IPS-18c (cell line): Measurements from ENCODE around the gene XXYLT1.
"Not testable (repeated sequence)": the region's sequence is repeated elsewhere in the genome, so short reads cannot be mapped to it uniquely, and the experiment has no call there.

Experiments
- H3K4me3 ChIP-seq: 2 replicates; pipeline ENCODE4 v1.7.0; 2013; ENCODE audit warnings: low read depth, mild to moderate bottlenecking, low read length, moderate library complexity; ENCODE audit not compliant: insufficient read depth
- H3K9me3 ChIP-seq: one replicate; pipeline ENCODE4 v1.6.1; 2013; ENCODE audit warnings: mild to moderate bottlenecking, low read length, moderate library complexity; ENCODE audit not compliant: control insufficient read depth, insufficient read depth

XXYLT1 gene

DNA sequence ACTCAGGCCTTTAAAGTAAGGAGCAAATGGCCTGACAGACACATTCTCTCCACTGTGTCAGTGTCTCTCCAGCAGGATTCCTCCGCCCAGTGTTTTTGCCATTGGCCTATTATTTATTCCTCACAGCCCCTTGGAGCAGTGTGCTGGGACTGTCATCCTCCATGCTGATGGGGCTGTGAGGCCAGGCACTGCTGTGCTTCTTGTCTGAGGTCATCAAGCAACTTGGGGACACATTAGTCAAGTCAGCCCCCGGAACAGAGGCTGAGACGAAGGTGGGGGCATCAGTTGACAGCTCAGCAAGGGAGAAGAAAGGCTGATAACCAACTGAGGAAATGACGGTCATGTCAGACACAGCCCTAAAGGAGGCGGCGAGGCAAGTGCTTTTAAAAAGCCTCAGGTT is 67.4 kb downstream of the XXYLT1 start:
- H3K9me3 ChIP-seq: no peaks in the 10 kb centered on the region
- no peak overlapping the region for H3K4me3 ChIP-seq

DNA sequence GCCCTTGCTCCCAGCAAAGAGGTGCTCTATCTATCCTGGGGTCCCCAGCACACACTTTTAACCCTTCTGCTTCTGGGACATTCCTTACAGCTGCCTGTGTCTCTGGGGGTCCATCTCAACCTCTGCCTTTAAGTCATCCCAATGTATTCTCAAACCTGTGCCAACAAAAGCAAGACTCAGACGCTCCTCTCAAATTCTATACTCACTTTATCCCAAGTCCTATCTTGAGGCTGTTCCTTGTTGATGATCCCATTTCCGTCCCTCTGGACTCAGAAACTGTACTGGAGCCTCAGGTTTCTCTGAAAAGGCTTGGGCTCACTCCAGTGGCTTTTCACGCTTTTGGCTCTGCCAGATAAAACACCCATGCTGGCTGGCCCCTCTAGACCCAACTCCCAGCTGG is 69.7 kb downstream of the XXYLT1 start:
- no peaks in the 10 kb centered on the region for H3K9me3 ChIP-seq

GRCh38 chr3:195200010-195200822 is 70.7 kb downstream of the XXYLT1 start:
- Histone ChIP-seq H3K4me3 (no peak overlapping the region), H3K9me3 (no peaks in the 10 kb centered on the region)

More for the DNA sequence above, 69.7 kb downstream of the XXYLT1 start:
- no peak overlapping the region for H3K4me3 ChIP-seq

- Histone ChIP-seq H3K4me3 (no peak overlapping the region), H3K9me3 (no peaks in the 10 kb centered on the region)
These were observed 72.3 kb downstream of the XXYLT1 start for GRCh38 chr3:195198426-195199346.

- no peak overlapping the region for H3K4me3 ChIP-seq
- no peaks in the 10 kb centered on the region for H3K9me3 ChIP-seq
These were observed 73.1 kb downstream of the XXYLT1 start for GRCh38 chr3:195197765-195198425.

DNA sequence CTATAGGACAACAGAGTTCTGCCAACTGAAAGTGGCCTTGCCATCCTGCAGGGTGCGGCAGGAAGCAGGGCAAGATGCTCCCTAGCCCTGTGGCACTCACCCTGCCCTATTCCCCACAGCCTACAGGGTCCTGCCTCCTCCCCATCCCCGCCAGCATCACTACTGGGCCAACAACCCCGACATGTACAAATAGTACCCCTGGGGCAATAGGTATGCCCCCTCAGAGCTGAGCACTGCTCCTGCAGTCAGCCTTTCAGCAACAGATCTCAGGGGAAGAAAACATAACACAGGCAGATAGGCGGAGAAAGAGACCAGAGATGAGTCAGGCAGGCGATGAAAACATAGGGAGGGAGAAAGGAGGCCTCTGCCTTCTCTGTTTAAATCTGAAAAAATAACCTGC is 74.7 kb downstream of the XXYLT1 start:
- Histone ChIP-seq H3K4me3 (no peak overlapping the region), H3K9me3 (no peaks in the 10 kb centered on the region)

DNA sequence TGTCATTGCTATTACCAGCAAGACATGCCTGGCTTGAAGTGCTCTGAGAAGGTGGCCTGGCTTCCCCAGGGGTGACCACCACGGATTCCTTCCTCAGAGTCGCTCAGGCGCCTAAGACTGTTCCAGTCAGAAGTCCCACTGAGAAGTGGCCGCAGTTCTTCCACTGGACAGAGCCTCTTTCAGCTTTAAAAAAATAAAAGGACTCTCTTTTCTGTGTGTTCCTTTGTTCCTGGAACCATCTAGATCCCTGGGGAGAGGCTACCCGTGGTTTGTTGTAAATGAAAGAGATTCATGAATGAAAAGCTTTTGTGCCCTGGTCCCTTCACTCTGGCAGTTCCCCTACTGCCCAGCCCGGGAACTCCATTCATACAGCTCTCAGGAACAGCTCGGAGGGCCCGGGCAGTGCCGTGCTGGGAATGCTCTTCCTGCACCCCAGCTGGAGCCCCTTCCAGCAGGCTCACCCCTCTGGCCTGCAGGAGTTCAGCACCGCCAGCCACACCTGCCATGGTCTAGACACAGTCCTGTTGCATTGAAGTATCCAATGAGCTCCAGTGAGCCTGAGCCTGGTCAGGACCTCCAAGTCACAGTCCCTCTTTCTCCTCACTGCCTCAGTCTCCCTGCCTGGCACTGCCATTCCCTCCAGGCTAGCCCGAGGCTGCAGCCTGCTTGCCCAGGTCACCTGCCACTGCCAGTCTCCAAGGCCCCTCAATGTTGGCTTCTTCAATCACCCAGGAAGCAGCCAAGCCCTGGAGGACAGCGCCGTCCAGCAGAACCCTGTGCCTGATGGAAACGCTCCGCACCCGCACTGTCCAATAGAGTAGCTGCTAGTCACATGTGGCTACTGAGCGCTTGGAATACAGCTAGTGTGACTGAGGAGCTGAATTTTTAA is 75.4 kb downstream of the XXYLT1 start:
- H3K4me3 ChIP-seq: no peak overlapping the region

DNA sequence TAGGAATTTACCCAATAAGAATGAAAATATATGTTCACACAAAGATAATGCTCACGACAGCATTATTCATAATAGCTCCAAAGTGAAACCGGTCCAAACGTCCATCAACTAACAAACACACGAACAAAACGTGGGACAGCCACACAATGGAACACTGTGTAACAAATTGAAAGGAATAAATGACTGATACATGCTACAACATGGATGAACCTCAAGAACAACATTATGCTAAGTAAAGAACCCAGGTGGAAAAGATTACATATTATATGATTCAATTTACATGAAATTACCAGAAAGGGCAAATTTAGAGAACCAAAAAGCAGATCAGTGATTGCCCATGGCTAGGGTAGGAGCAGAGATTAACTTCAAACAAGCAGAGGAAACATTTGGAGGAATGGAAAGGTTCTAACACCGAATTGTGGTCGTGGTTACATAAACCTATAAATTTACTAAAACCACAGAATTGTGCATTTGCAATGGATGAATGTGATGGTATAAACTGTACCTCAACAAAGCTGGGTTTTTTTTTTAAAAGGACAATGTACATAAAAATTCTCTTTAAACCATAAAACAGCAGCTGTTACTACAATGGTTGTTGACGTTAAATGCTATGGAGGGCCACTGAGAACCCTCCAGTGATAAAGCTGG is 76.3 kb downstream of the XXYLT1 start:
- H3K9me3 ChIP-seq: no peaks in the 10 kb centered on the region
- no peak overlapping the region for H3K4me3 ChIP-seq

More for the DNA sequence above, 75.4 kb downstream of the XXYLT1 start:
- no peaks in the 10 kb centered on the region for H3K9me3 ChIP-seq

GRCh38 chr3:195191580-195191979 is 79.4 kb downstream of the XXYLT1 start:
- Histone ChIP-seq H3K9me3 (no peaks in the 10 kb centered on the region), H3K4me3 (no peak overlapping the region)

GRCh38 chr3:195189821-195190220 is 81.1 kb downstream of the XXYLT1 start:
- Histone ChIP-seq H3K4me3 (no peak overlapping the region), H3K9me3 (no peaks in the 10 kb centered on the region)

DNA sequence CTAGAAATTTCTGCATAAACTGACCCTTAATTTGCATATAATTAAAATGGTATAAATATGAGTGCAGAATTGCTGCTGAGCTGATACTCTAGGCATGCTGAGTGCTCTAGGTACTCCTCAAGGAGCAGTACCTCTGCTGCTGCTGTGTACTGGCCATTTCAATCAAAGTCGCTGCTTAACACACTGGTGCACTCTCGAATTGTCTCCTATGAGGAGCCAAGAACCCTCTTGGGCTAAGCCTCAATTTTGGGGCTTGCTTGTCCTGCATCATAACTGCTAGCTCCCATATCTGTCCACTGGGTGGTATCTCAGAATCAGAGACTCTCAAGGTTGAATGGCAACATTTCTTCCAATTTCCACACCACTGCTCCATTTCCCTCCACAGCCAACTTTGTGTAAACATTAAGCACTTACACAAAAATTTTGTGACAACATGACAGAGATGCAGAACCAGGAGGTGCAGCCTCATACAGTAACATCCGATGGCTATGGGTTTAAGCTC is 82.5 kb downstream of the XXYLT1 start:
- Histone ChIP-seq H3K9me3 (no peaks in the 10 kb centered on the region), H3K4me3 (no peak overlapping the region)

GRCh38 chr3:195187609-195188425 is 83.1 kb downstream of the XXYLT1 start:
- H3K4me3 ChIP-seq: no peak overlapping the region
- no peaks in the 10 kb centered on the region for H3K9me3 ChIP-seq

DNA sequence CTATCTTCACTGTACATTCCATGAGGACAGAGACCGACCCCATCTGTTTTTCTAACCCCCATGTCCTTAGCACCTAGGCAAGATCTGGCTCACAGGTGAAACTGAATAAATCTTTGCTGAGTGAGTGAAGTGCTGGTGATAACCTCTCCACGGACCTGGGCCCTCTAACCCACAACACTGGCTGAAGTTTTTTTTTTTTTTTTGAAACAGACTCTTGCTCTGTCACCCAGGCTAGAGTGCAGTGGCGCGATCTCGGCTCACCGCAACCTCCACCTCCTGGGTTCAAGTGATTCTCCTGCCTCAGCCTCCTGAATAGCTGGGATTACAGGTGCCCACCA is 84.3 kb downstream of the XXYLT1 start:
- not testable (repeated sequence) for H3K9me3 ChIP-seq, H3K4me3 ChIP-seq

DNA sequence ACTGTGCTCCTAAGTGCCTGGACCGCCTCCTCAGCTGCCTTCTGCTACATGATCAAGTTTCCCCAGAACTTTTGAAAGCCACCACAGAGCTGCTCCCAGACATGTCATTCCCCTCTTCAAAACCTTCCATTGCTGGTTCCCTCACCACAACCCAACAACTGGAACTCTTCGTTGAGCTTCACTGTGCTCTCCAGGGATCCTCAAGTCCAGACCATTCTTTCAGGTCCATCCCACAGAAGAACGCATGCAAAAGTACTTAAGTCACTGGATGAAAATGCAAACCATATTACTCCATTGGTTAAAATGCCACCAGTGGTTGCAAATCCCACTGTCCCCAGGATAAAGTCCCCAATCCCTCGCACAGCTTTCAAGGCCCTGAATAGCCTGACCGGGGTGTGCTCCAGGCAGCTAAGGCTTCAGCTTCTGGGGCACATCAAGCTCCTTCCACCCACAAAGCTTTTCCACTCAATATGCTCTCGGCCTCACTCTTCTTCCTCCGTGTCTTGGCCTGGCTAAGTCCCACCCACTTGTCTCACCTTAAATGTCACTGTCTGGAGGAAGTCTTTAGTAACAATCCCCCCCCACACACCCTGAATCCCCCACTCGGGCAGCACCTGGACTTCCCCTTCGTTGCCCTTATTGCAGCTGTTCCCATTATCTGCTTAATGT is 84.8 kb downstream of the XXYLT1 start:
- no peaks in the 10 kb centered on the region for H3K9me3 ChIP-seq
- no peak overlapping the region for H3K4me3 ChIP-seq

DNA sequence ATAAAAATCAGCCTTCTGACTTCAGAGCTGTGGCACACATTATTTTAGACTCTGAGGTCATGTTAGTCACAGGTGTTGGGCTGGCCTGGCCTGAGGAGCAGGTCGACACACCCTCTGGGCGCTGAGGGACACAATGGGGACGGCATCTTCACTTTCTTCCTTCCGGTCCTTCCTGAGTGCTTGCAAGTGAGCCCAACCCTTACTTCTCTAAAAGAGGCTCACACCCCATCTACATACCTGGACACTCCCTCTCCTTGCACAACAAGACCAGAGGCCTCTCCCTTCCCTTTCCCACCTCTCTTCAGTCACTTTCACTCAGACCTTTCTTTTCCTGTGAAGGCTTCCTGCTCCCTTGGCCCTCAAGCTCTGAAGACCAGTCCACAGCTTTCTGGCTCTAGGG is 85.4 kb downstream of the XXYLT1 start:
- no peaks in the 10 kb centered on the region for H3K9me3 ChIP-seq
- H3K4me3 ChIP-seq: no peak overlapping the region
